Activated T-helper 2 cell treated with anti-CD3 and anti-CD28 coated beads, Interferon-gamma antibody, Interleukin-2, Interleukin-4, amounts not matched to agents 10 μg/mL and 5 μg/mL and 100 μg/mL, durations not matched to agents 14 hours and 24 hours and 36 hours (primary cell): Measurements from ENCODE around the gene IPPK. TPM values are rescaled to one million over a fixed set of nuclear protein-coding genes. Genes with fewer than 3 reads are reported as not detected.

ENCODE experiments used
- DNase-seq: peaks from one replicate; pipeline ENCODE4 v3.0.0; 2021; ENCODE audit warnings: low spot score
- H3K27ac Mint-ChIP-seq: one replicate; pipeline ENCODE4 v1.8.0; 2021; ENCODE audit warnings: mixed read lengths
- H3K27me3 Mint-ChIP-seq: one replicate; pipeline ENCODE4 v1.8.0; 2021; ENCODE audit warnings: low read depth, mixed read lengths
- H3K36me3 Mint-ChIP-seq: one replicate; pipeline ENCODE4 v1.8.0; 2021; ENCODE audit warnings: low read depth, mixed read lengths
- H3K4me1 Mint-ChIP-seq: one replicate; pipeline ENCODE4 v1.8.0; 2021; ENCODE audit warnings: low read depth, mixed read lengths
- H3K4me3 Mint-ChIP-seq: one replicate; pipeline ENCODE4 v1.8.0; 2021; ENCODE audit warnings: low read depth, mild to moderate bottlenecking, moderate library complexity, mixed read lengths
- H3K9me3 Mint-ChIP-seq: one replicate; pipeline ENCODE4 v1.8.0; 2021; ENCODE audit warnings: mixed read lengths
- intact Hi-C: fragments of 100-400 bp; cut with micrococcal nuclease; formaldehyde crosslinking; loops from one replicate; pipeline ENCODE4 v1.15.1; 2023
- total RNA-seq: library from RNA; stranded (reverse); gene quantifications from 2 replicates; pipeline ENCODE4 v1.2.3, GENCODE V29; 2022

The IPPK gene
- total RNA-seq, 1 donor from 2014 or later = 14.8 TPM

DNA sequence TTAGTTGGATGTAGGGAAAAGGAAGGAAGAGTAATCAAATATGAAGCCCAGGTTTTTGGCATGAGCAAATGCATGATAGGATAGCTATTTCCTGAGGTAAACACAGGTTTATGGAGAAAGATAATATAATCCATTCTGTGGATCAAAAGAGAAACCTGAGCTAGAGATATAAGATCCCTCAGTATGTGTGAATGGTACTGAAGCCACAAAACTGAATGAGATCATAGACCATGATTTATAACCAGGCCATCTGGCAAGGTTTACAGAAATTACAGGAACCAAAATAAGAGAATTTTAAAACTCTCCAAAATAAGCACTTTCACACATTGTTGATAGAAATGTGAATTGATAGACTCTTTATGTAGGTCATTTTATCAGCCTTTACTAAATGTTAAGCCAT, 105.4 kb downstream of the IPPK start:
- Mint-ChIP-seq H3K36me3 (no peaks in the 10 kb centered on the region), H3K4me1 (peaks cover 4% of the 10 kb centered on the region), H3K27ac (no peak overlapping the region), H3K9me3 (peaks cover 9% of the 10 kb centered on the region), H3K4me3 (no peak overlapping the region), H3K27me3 (no peaks in the 10 kb centered on the region)
- no peak for DNase-seq
- intact Hi-C loops = no loop called here

Other genes with a start within 250 kb of the IPPK start
- not detected in 2 replicates for gene OMD, start 245.7 kb downstream of the IPPK start, total RNA-seq
- not detected in 2 replicates for gene ASPN, start 187.6 kb downstream of the IPPK start, total RNA-seq
- not detected in 2 replicates for gene ECM2, start 134.1 kb downstream of the IPPK start, total RNA-seq
- 22.8 and 23.6 TPM in 2 replicates for gene BICD2, start 94.7 kb upstream of the IPPK start, total RNA-seq
- gene ZNF484, start 207.9 kb upstream of the IPPK start, total RNA-seq = 7.5 and 8.0 TPM in 2 replicates